ENCODE results near the gene TAF3.

DNA sequence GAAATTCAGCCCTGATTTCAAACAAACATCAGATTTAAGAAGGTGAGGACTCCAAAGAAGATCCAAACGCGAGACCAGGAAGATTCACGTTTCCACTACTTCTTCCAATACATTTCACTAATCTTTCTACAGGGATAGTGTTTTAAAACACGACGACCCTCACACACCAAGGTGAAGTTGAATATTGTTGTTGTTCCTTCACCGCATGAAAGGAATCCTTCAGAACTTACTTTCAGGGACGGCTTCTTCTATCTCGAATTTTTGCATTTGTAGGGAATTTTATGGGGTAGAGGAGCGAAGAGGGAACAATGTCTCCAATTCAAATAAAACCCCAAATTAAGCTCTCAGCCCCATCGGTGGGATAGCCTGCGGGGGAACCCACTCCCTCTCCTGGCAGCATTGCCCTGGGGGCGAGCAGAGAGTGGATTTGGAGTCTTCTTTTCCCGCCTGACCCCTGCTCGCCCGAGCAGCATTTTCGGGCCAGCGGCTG, 234.7 kb downstream of the TAF3 start:
- no peak for TF ChIP-seq POLR2A (IDR thresholded peaks at IDR 0.05)
- TF ChIP-seq, protein P1, sequence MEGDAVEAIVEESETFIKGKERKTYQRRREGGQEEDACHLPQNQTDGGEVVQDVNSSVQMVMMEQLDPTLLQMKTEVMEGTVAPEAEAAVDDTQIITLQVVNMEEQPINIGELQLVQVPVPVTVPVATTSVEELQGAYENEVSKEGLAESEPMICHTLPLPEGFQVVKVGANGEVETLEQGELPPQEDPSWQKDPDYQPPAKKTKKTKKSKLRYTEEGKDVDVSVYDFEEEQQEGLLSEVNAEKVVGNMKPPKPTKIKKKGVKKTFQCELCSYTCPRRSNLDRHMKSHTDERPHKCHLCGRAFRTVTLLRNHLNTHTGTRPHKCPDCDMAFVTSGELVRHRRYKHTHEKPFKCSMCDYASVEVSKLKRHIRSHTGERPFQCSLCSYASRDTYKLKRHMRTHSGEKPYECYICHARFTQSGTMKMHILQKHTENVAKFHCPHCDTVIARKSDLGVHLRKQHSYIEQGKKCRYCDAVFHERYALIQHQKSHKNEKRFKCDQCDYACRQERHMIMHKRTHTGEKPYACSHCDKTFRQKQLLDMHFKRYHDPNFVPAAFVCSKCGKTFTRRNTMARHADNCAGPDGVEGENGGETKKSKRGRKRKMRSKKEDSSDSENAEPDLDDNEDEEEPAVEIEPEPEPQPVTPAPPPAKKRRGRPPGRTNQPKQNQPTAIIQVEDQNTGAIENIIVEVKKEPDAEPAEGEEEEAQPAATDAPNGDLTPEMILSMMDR (IDR thresholded peaks at IDR 0.05), result peak in 1 of 3 donors; percentile 94

Measured in breast epithelium (tissue), 3 donors.